Measurements from ENCODE around the gene TMEM30B.

The TMEM30B gene

GRCh38 chr14:61298824-61299223 lies 17.7 kb upstream of the TMEM30B start:
- DNase-seq, result no peak

- no peak for DNase-seq
Measured at GRCh38 chr14:61297581-61297980, 16.4 kb upstream of the TMEM30B start.

GRCh38 chr14:61296719-61297502 lies 15.8 kb upstream of the TMEM30B start:
- DNase-seq, result no peak

- DNase-seq, result no peak
Measured at GRCh38 chr14:61296151-61296550, 15.0 kb upstream of the TMEM30B start.

- no peak for DNase-seq
Measured at GRCh38 chr14:61290701-61291100, 9.6 kb upstream of the TMEM30B start.

- DNase-seq, result no peak
Measured at GRCh38 chr14:61288720-61289119, 7.6 kb upstream of the TMEM30B start.

GRCh38 chr14:61288228-61288627 lies 7.1 kb upstream of the TMEM30B start:
- DNase-seq, result no peak

GRCh38 chr14:61287196-61287595 lies 6.1 kb upstream of the TMEM30B start:
- DNase-seq, result no peak

- DNase-seq, result no peak
Measured at GRCh38 chr14:61285364-61285763, 4.2 kb upstream of the TMEM30B start.

- no peak for DNase-seq
Measured at GRCh38 chr14:61284001-61284400, 2.9 kb upstream of the TMEM30B start.

GRCh38 chr14:61282746-61283145 lies 1.6 kb upstream of the TMEM30B start:
- DNase-seq, result no peak

- DNase-seq, result no peak
Measured at GRCh38 chr14:61281948-61282275, 774 bp upstream of the TMEM30B start.

GRCh38 chr14:61280526-61281185 lies 482 bp downstream of the TMEM30B start:
- peak; percentile 81 for DNase-seq

- peak; percentile 42 for DNase-seq
Measured at GRCh38 chr14:61280092-61280525, 1.0 kb downstream of the TMEM30B start.

- DNase-seq, result no peak
Measured at GRCh38 chr14:61279082-61279481, 2.1 kb downstream of the TMEM30B start.

- no peak for DNase-seq
Measured at GRCh38 chr14:61277784-61278183, 3.4 kb downstream of the TMEM30B start.

GRCh38 chr14:61277232-61277631 lies 3.9 kb downstream of the TMEM30B start:
- DNase-seq, result no peak

GRCh38 chr14:61271552-61271951 lies 9.6 kb downstream of the TMEM30B start:
- no peak for DNase-seq

GRCh38 chr14:61270714-61271113 lies 10.4 kb downstream of the TMEM30B start:
- no peak for DNase-seq

- DNase-seq, result peak; percentile 65
Measured at GRCh38 chr14:61269321-61270083, 11.6 kb downstream of the TMEM30B start.

GRCh38 chr14:61268812-61269211 lies 12.3 kb downstream of the TMEM30B start:
- DNase-seq, result no peak

GRCh38 chr14:61266891-61267740 lies 14.0 kb downstream of the TMEM30B start:
- no peak for DNase-seq

- no peak for DNase-seq
Measured at GRCh38 chr14:61266436-61266835, 14.7 kb downstream of the TMEM30B start.
